T47D (cell line): ENCODE data around the gene DAGLB.
"Not testable (repeated sequence)": the region's sequence is repeated elsewhere in the genome, so short reads cannot be mapped to it uniquely, and the experiment has no call there.

Source experiments
- DNase-seq, 2 experiments: peaks; one replicate each; pipeline versions ENCODE4 v3.0.0 to v3.0.0-alpha.2; 2011 to 2012; ENCODE audit warnings: low read depth in 1 of 2, low spot score in 1 of 2
- JUND ChIP-seq: IDR thresholded peaks from 2 replicates; pipeline ENCODE4 v1.6.1; 2012; ENCODE audit warnings: low read depth
- in situ Hi-C: cut with HindIII; loops from 2 replicates; pipeline ENCODE4 v1.10.0; 2016; ENCODE audit warnings: low sequenced_read_pairs, low pct_unique_long_range_greater_than_20kb

DAGLB gene

DNA sequence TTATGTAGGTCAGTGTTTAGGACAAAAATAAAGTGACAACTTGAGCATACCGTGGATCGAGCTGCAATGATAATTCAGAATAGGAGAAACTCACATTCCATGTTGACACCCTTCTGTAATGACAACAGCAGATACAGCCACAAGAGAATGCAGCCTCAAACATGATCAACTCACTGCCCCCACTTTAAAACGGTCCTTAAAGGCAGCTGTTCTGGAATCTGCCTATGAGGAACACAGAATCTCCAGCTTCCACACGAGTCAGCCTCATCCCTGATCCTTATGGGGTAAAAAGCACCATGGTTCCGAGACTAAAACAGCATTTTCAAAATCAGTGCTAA is 32.5 kb upstream of the DAGLB start:
- no peak for DNase-seq
- in situ Hi-C loops: no loop called here
- no peak for TF ChIP-seq JUND

GRCh38 chr7:6479067-6479466 is 31.3 kb upstream of the DAGLB start:
- in situ Hi-C loops: no loop called here
- no peak for TF ChIP-seq JUND
- no peak for DNase-seq

GRCh38 chr7:6478186-6478585 is 30.4 kb upstream of the DAGLB start:
- no peak for DNase-seq
- in situ Hi-C loops: no loop called here
- no peak for TF ChIP-seq JUND

DNA sequence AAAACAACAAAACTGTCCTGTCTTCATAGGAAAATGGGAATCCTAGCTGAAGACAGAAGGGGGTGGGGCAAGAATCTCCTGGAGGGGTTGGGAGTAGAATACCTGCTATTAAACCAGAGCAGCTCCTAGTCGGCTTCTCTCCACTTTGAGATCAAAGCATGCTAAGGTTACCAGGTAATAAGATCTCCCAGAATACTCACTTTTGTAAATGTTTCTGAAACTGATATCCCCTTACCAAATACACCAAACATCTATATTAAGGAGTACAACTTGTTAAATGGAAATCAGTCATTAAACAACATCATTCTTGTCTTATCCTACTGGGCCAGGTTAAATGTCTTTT is 29.5 kb upstream of the DAGLB start:
- DNase-seq: no peak
- no peak for TF ChIP-seq JUND
- in situ Hi-C loops: no loop called here

DNA sequence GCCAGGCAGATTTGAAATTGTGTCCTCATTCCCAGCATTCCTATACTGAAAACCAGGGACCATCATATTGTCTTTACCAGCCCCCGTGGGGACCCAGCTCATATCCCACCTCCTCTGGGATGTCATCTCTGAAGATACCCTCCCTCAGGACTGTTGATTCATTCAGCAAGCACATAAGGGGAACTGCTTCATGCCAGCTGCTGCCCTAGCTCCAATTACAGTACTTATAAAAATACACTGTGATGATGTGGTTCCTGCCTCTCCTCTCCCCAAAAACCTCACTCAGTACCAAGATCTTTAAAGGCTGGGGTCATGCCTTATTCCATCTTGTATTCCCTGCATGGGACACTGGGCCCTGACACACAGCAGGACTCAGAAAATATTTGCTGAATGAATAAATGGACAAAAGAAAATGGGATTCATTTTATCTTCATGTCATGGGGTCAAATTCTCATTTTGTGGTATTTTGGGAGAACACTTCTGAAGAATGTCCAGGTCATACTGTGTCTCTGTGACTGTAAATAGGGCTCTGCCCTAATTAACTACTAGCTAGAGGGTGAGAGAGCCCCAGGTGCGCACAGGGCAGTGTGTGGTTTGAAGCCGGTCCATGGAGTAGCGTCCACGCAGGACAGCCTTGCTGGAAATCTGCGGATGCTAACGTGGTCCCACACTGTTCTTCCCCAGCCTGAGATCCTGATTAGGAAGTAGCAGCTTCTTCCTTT is 29.0 kb upstream of the DAGLB start:
- no peak for TF ChIP-seq JUND
- no peak for DNase-seq
- in situ Hi-C loops: no loop called here

DNA sequence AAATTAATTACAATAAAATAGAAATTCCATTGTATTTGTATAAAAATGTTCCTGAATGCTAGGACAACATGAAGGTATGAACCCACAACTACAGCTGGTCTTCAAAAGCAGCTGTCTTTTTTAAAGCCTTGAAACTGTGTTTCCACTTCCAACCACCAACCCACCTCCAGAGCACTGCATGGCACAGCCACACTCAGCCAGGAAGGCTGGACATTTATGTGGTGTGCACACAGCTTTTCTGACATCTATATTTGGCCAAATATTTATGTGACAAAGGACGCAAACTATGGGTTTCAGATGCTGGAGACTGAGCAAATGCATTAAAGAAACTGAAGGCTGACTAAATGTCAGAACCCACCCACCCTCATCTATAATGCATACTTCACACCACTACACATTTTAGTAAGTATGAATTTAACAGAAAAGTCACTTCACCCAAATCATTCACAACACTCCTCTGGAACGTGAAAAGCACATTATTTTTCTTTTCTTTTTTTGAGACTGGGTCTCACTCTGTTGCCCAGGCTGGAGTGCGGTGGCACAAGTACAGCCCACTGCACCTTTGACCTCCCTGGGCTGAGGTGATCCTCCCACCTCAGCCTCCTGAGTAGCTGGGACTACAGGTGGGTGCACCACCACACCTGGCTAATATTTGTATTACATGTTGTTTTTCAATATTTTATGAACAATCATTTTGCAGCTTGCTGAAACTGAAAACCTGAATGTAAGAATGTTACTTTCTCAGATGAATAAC is 27.9 kb upstream of the DAGLB start:
- in situ Hi-C loops: no loop called here
- no peak for TF ChIP-seq JUND
- no peak for DNase-seq

DNA sequence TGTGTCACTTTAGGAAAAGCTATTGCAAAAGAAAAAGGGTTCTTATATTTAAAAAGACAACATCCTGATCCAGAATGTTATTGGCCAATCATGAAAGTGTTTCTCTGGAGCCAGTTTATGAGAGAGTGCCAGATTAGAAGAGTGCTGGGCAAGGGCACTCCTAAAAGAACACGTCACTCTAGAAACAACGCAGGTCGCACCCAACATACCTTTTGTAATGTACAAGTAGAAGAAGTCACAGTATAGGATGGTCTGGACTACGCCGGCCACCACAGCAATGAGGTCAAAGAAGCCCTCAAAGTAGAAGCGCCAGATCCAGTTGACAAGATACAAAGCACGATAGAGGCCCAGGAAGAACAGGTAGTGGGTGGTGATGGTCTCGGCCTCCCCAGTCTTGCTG is 18.1 kb upstream of the DAGLB start:
- no peak for TF ChIP-seq JUND
- no peak for DNase-seq
- in situ Hi-C loops: no loop called here

DNA sequence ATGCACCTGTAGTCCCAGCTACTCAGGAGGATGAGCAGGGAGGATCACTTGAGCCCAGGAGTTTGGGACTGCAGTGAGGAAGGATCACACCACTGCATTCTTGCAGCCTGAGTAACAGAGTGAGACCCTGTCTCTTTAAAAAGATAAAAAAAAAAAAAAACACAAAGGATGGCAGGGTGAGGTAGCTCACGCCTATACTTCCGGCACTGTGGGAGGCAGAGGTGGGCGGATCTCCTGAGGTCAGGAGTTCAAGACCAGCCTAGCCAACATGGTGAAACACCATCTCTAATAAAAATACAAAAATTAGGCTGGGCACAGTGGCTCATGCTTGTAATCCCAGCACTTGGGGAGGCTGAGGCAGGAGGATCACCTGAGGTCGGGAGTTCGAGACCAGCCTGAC is 15.9 kb upstream of the DAGLB start:
- in situ Hi-C loops, DNase-seq: not testable (repeated sequence)

DNA sequence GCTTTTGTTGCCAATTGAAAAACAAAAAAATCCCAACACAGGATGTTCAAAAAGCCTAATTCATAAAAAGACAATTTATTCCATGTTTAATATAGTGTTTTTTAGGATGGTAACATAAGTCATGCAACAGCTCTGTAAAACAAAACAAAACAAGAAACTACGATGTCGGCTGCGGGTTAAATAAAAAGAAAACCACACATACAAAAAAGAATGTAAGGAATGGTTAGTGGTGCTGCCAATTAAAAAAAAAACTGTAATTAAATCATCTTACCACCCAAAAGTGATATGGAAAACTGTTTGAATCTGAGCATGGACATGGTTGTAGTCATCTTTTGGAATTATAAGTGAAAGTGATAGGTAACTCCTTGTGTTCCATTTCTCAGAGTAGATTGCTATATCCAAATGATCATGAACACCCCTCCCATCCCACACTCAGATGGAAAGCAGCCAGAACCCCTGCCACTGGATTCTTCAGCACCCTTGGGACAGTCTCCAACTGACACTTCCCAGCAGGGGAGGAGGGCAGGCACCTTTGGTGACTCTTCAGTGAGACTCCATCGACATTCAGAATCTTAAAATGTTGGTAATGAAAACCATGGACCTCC is 14.3 kb upstream of the DAGLB start:
- in situ Hi-C loops: no loop called here
- no peak for DNase-seq
- TF ChIP-seq JUND: no peak

DNA sequence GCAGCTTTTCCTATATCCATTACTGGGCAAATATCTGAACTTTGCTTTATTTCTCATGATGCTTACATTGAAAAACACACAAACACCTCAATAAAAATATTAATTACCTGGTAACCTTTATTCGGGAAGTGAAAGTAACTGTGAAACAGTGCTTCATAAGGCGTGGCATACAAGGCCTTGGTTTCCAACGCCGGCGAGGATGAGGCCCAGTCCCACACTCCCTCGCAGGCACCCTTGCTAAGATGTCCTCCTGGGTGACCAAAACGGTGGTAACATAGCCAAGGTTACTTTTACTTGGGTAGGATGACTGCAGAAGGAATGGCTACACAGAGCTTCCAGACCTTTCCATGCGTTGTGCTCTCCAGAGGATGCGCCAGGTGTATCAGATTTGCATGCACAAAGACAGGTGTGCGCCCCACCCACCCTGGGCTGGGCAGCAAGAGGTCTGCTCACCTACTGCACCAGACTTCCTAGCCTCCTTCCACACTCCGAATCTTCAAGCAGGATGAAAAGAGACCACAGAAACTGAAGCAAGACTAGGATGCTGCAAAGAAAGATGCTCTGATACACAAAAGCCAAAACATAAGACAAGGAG is 13.3 kb upstream of the DAGLB start:
- in situ Hi-C loops: no loop called here
- DNase-seq: no peak
- TF ChIP-seq JUND: no peak

GRCh38 chr7:6460303-6460702 is 12.5 kb upstream of the DAGLB start:
- in situ Hi-C loops: no loop called here
- TF ChIP-seq JUND: no peak
- DNase-seq: peak in 1 of 2 experiments; percentile 62

DNA sequence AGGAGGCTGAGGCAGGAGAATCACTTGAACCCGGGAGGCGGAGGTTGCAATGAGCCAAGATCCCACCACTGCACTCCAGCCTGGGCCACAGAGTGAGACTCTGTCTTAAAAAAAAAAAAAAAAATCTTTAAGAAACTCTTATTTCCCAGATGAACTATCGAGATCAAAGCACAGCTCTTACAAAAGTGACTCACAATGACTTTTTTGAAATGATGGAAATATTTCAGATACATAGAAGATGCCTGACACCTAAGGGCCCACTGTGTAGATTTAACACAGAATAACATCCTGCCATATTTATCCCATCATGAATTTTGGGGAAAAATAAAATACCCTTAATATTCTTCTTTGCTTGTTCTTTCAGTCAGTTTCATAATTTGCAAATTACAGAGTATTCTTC is 10.9 kb upstream of the DAGLB start:
- DNase-seq, in situ Hi-C loops: not testable (repeated sequence)

- DNase-seq: no peak
- in situ Hi-C loops: no loop called here
- TF ChIP-seq JUND: no peak
Observed at GRCh38 chr7:6453734-6454133, 6.0 kb upstream of the DAGLB start.

GRCh38 chr7:6451224-6451705 is 3.5 kb upstream of the DAGLB start:
- DNase-seq: no peak
- TF ChIP-seq JUND: no peak
- in situ Hi-C loops: no loop called here

GRCh38 chr7:6450591-6450990 is 2.8 kb upstream of the DAGLB start:
- DNase-seq, in situ Hi-C loops: not testable (repeated sequence)

- in situ Hi-C loops, DNase-seq: not testable (repeated sequence)
Observed at GRCh38 chr7:6449884-6450283, 2.1 kb upstream of the DAGLB start.
